HCT116 (cell line): ENCODE measurements around the gene CTSH. TPM values are rescaled to one million over a fixed set of nuclear protein-coding genes. Genes with fewer than 3 reads are reported as not detected.

ENCODE experiments used
- ATAC-seq: fragments of 200-7000 bp; cut with Tn5 transposase; 2 replicates; pipeline ENCODE4 v1.9.1; 2020; ENCODE audit warnings: mild to moderate bottlenecking, moderate library complexity
- BruUV-seq: library from RNA; stranded (reverse); fragments of 400-500 nt; replicated peaks from 2 replicates; lab custom pipeline; 2021; lab: Mats Ljungman, UMichigan
- CTCF ChIA-PET: fragments of 300-600 bp; sonication (Branson Sonifier 250); formaldehyde crosslinking; loops from one replicate; lab custom pipeline; 2021; ENCODE audit warnings: antibody characterized with exemption; lab: Charles Lee
- POLR2A ChIA-PET: fragments of 300-600, 350-600 bp; sonication (Branson Sonifier 250); formaldehyde crosslinking; loops from one replicate; lab custom pipeline; 2021; ENCODE audit warnings: antibody characterized with exemption; lab: Charles Lee
- RAD21 ChIA-PET, 2 experiments: fragments of 300-600 bp; sonication (Branson Sonifier 250); formaldehyde crosslinking; loops; one replicate each; lab custom pipeline; 2023; ENCODE audit warnings: low total read pairs in 2 of 2; ENCODE audit not compliant: uncharacterized antibody in 2 of 2, unreplicated experiment in 2 of 2, low non-redundant PET in 1 of 2; lab: Charles Lee
- DNase-seq: peaks from one replicate; pipeline ENCODE4 v3.0.0-alpha.2; 2010; ENCODE audit warnings: low read depth, low spot score
- H2AFZ ChIP-seq: fragments of 200-600 bp; shearing (Covaris generic), sonication (generic); 2 replicates; pipeline ENCODE4 v1.6.1; 2017; ENCODE audit warnings: low read depth, mixed run types, mixed read lengths, antibody characterized with exemption, low read length; ENCODE audit not compliant: poor library complexity, severe bottlenecking
- H3K27ac ChIP-seq: 2 replicates; pipeline ENCODE4 v1.5.1; 2012; ENCODE audit warnings: low read depth, low read length
- H3K27me3 ChIP-seq: fragments of 200-600 bp; sonication (generic); 2 replicates; pipeline ENCODE4 v1.6.1; 2016; ENCODE audit warnings: mixed run types, low read length, mixed read lengths; ENCODE audit not compliant: insufficient read depth
- H3K36me3 ChIP-seq, 2 experiments: fragments of 200-500 bp in 1 of 2; fragments of 200-600 bp in 1 of 2; sonication (Bioruptor generic) in 1 of 2; sonication (generic) in 1 of 2; 2 replicates each; pipeline versions ENCODE4 v1.5.1 to v1.6.1; 2014 to 2016; ENCODE audit warnings: low read length in 2 of 2, inconsistent platforms in 1 of 2, mixed read lengths in 1 of 2, mixed run types in 1 of 2; ENCODE audit not compliant: insufficient read depth in 2 of 2, control insufficient read depth in 1 of 2
- H3K4me1 ChIP-seq, 2 experiments: fragments of 200-600 bp in 1 of 2; sonication (generic) in 1 of 2; 2 replicates each; pipeline versions ENCODE4 v1.5.1 to v1.6.1; 2012 to 2017; ENCODE audit warnings: low read length in 2 of 2, inconsistent platforms in 1 of 2, mild to moderate bottlenecking in 1 of 2, mixed read lengths in 1 of 2, mixed run types in 1 of 2, moderate library complexity in 1 of 2; ENCODE audit not compliant: insufficient read depth in 2 of 2, control insufficient read depth in 1 of 2
- H3K4me2 ChIP-seq: fragments of 200-600 bp; sonication (generic); 2 replicates; pipeline ENCODE4 v1.6.1; 2017; ENCODE audit warnings: mixed run types, low read length, mixed read lengths
- H3K4me3 ChIP-seq, 2 experiments: fragments of 200-600 bp in 1 of 2; sonication (generic) in 1 of 2; replicated peaks in 1 of 2; 2 replicates each; pipeline ENCODE4 v1.5.1; 2011 to 2016; ENCODE audit warnings: low read length in 2 of 2, control low read depth in 1 of 2, low read depth in 1 of 2, mild to moderate bottlenecking in 1 of 2, mixed read lengths in 1 of 2, mixed run types in 1 of 2
- H3K79me2 ChIP-seq: fragments of 200-600 bp; sonication (generic); 2 replicates; pipeline ENCODE4 v1.6.1; 2017; ENCODE audit warnings: mild to moderate bottlenecking, mixed run types, low read length, moderate library complexity, mixed read lengths; ENCODE audit not compliant: insufficient read depth
- H3K9ac ChIP-seq: fragments of 200-600 bp; sonication (generic); 2 replicates; pipeline ENCODE4 v1.6.1; 2016; ENCODE audit warnings: low read length, mixed read lengths
- H3K9me2 ChIP-seq: fragments of 200-600 bp; sonication (generic), shearing (Covaris generic); 2 replicates; pipeline ENCODE4 v1.6.1; 2017; ENCODE audit warnings: mixed run types, mild to moderate bottlenecking, moderate library complexity; ENCODE audit not compliant: insufficient read depth
- H3K9me3 ChIP-seq, 2 experiments: fragments of 200-500 bp in 1 of 2; fragments of 200-600 bp in 1 of 2; sonication (Bioruptor generic) in 1 of 2; sonication (generic) in 1 of 2; 2 replicates each; pipeline ENCODE4 v1.6.1; 2014 to 2017; ENCODE audit warnings: low read length in 2 of 2, mixed read lengths in 2 of 2, inconsistent platforms in 1 of 2, low read depth in 1 of 2, mild to moderate bottlenecking in 1 of 2, mixed run types in 1 of 2, moderate library complexity in 1 of 2; ENCODE audit not compliant: control insufficient read depth in 1 of 2, insufficient read depth in 1 of 2
- H4K20me1 ChIP-seq: fragments of 200-600 bp; sonication (generic), shearing (Covaris generic); 2 replicates; pipeline ENCODE4 v1.6.1; 2017; ENCODE audit warnings: mixed run types, mild to moderate bottlenecking, moderate library complexity; ENCODE audit not compliant: insufficient read depth
- CBX3 ChIP-seq: IDR thresholded peaks from 2 replicates; pipeline ENCODE4 v1.6.1; 2012; ENCODE audit warnings: low read depth
- CEBPB ChIP-seq: IDR thresholded peaks from 2 replicates; pipeline ENCODE4 v1.6.1; 2012; ENCODE audit warnings: low read depth
- EZH2phosphoT487 ChIP-seq: fragments of 200-600 bp; IDR thresholded peaks from 2 replicates; pipeline ENCODE4 v1.6.1; 2018; ENCODE audit warnings: antibody characterized with exemption, borderline replicate concordance
- FOSL1 ChIP-seq: IDR thresholded peaks from 2 replicates; pipeline ENCODE4 v1.6.1; 2012; ENCODE audit warnings: low read depth
- JUND ChIP-seq: IDR thresholded peaks from 2 replicates; pipeline ENCODE4 v1.6.1; 2012
- POLR2AphosphoS5 ChIP-seq: IDR thresholded peaks from 2 replicates; pipeline ENCODE4 v1.6.1; 2011; ENCODE audit warnings: mild to moderate bottlenecking, low read depth, low read length, moderate library complexity
- RAD21 ChIP-seq: IDR thresholded peaks from 2 replicates; pipeline ENCODE4 v1.6.1; 2012; ENCODE audit warnings: low read depth, mild to moderate bottlenecking
- SP1 ChIP-seq: IDR thresholded peaks from 2 replicates; pipeline ENCODE4 v1.6.1; 2012; ENCODE audit warnings: low read depth
- TCF7L2 ChIP-seq: IDR thresholded peaks from 2 replicates; pipeline ENCODE4 v1.7.0; 2011; ENCODE audit warnings: borderline replicate concordance, inconsistent platforms; ENCODE audit not compliant: insufficient read depth, insufficient read length; ENCODE audit errors: extremely low read depth
- YY1 ChIP-seq: IDR thresholded peaks from 2 replicates; pipeline ENCODE4 v1.6.1; 2011; ENCODE audit warnings: low read length, low read depth, moderate library complexity, mild to moderate bottlenecking; ENCODE audit not compliant: insufficient replicate concordance; ENCODE audit errors: extremely low read depth
- intact Hi-C: fragments of 100-400 bp; cut with micrococcal nuclease; formaldehyde crosslinking; loops from 2 replicates; pipeline ENCODE4 v1.10.0; 2022
- total RNA-seq: library from RNA; stranded (reverse); gene quantifications from one replicate; pipeline ENCODE4 v1.2.1, GENCODE V29; 2021; ENCODE audit not compliant: unreplicated experiment
- TF ChIP-seq, protein P1 (sequence below): IDR thresholded peaks from 2 replicates; pipeline ENCODE4 v1.6.1; 2012
- TF ChIP-seq, protein P2 (sequence below), 3 experiments: fragments of 200-600 bp in 1 of 3; sonication (generic) in 1 of 3; IDR thresholded peaks in 2 of 3; conservative IDR thresholded peaks in 1 of 3; 2 replicates each; pipeline ENCODE4 v1.5.1; 2012 to 2017; ENCODE audit warnings: low read depth in 2 of 3, low read length in 2 of 3, antibody characterized with exemption in 1 of 3, borderline replicate concordance in 1 of 3, control low read depth in 1 of 3, mild to moderate bottlenecking in 1 of 3, mixed read lengths in 1 of 3, mixed run types in 1 of 3, moderate library complexity in 1 of 3; ENCODE audit not compliant: insufficient read depth in 1 of 3
- TF ChIP-seq, protein P3 (sequence below): IDR thresholded peaks from 2 replicates; pipeline ENCODE4 v1.6.1; 2012

Gene CTSH
- total RNA-seq, 1 experiment from 2014 or later: 37.5 TPM

DNA sequence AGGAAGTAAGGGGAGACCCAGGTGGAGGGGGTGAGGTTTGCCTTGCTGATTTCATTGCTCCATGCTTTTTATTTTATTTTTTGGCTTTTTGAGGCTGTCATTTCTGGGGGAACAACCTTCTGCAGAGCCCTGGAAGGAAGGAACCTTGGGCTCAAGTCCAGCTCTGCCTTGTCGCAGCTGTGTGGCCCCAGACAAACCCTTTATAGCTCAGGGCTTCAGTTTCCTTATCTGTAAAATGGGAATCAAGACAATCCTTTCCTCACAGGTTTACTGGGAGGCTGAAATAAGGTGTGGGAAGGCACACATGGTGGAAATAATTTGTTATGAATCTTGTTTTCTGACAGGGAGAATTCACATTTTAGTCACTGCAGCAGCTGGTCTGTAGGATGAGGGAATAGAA lies 45.4 kb upstream of the CTSH start:
- CTCF ChIA-PET: no interaction called here
- peaks cover 12 to 20% of the 10 kb centered on the region in 2 experiments for H3K4me1 ChIP-seq
- POLR2A ChIA-PET: no interaction called here

More for the DNA sequence above, 45.4 kb upstream of the CTSH start:
- no TSS peak for BruUV-seq
- TF ChIP-seq POLR2AphosphoS5 (no peak), CBX3 (no peak), FOSL1 (no peak), RAD21 (no peak), TCF7L2 (no peak), SP1 (no peak), YY1 (no peak), JUND (no peak), EZH2phosphoT487 (no peak), CEBPB (no peak)
- TF ChIP-seq, protein P1, sequence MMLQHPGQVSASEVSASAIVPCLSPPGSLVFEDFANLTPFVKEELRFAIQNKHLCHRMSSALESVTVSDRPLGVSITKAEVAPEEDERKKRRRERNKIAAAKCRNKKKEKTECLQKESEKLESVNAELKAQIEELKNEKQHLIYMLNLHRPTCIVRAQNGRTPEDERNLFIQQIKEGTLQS: no peak
- TF ChIP-seq, protein P2, sequence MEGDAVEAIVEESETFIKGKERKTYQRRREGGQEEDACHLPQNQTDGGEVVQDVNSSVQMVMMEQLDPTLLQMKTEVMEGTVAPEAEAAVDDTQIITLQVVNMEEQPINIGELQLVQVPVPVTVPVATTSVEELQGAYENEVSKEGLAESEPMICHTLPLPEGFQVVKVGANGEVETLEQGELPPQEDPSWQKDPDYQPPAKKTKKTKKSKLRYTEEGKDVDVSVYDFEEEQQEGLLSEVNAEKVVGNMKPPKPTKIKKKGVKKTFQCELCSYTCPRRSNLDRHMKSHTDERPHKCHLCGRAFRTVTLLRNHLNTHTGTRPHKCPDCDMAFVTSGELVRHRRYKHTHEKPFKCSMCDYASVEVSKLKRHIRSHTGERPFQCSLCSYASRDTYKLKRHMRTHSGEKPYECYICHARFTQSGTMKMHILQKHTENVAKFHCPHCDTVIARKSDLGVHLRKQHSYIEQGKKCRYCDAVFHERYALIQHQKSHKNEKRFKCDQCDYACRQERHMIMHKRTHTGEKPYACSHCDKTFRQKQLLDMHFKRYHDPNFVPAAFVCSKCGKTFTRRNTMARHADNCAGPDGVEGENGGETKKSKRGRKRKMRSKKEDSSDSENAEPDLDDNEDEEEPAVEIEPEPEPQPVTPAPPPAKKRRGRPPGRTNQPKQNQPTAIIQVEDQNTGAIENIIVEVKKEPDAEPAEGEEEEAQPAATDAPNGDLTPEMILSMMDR (IDR thresholded peaks at IDR 0.05 in 2 of 3, conservative IDR thresholded peaks at IDR 0.05 in 1 of 3; ENCODE audit: borderline replicate concordance in 1 of 3, insufficient read depth in 1 of 3, low read depth in 2 of 3, low read length in 2 of 3): no peak
- TF ChIP-seq, protein P3, sequence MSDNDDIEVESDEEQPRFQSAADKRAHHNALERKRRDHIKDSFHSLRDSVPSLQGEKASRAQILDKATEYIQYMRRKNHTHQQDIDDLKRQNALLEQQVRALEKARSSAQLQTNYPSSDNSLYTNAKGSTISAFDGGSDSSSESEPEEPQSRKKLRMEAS: no peak
- no peak overlapping the region for H3K27ac ChIP-seq
- ATAC-seq (no peak), DNase-seq (no peak)
- H3K4me3 ChIP-seq: no peak overlapping the region
- no peaks in the 10 kb centered on the region for H3K27me3 ChIP-seq
- intact Hi-C loops: no loop called here
- RAD21 ChIA-PET: no interaction called here
- no peaks in the 10 kb centered on the region for H3K36me3 ChIP-seq
- H3K4me2 ChIP-seq: no peak overlapping the region
- no peaks in the 10 kb centered on the region for H3K79me2 ChIP-seq
- no peaks in the 10 kb centered on the region for H3K9me3 ChIP-seq
- H3K9ac ChIP-seq: no peak overlapping the region
- no peaks in the 10 kb centered on the region for H3K9me2 ChIP-seq
- H2AFZ ChIP-seq: no peak overlapping the region
- H4K20me1 ChIP-seq: no peaks in the 10 kb centered on the region
